ENCODE data around the gene HILPDA. TPM values are rescaled to one million over a fixed set of nuclear protein-coding genes. Genes with fewer than 3 reads are reported as not detected.
A peak's percentile ranks its signal among the peaks of the same experiment; 100 is the strongest.

Gene HILPDA
- total RNA-seq: 10 to 100 TPM; 34.3 to 44.8 TPM
- 31.4 TPM for polyA plus RNA-seq (ENCODE audit: insufficient read depth, low read depth, low replicate concordance)
- long read RNA-seq, donor 1, transcript HILPDA-201 (2 exons, 1,349 nt): major isoform, 19 of 21 reads
- long read RNA-seq, donor 1, partial matches to known transcripts: 0 of 21 reads
- long read RNA-seq, donor 1, other reads (novel, unspliced or antisense): 0 of 21 reads
- long read RNA-seq, donor 2, transcript HILPDA-201 (2 exons, 1,349 nt): major isoform, 14 of 14 reads
- long read RNA-seq, donor 2, partial matches to known transcripts: 0 of 14 reads
- long read RNA-seq, donor 2, other reads (novel, unspliced or antisense): 0 of 14 reads

- peak; percentile 93 for DNase-seq
- Histone ChIP-seq H3K27me3 (no peaks in the 10 kb centered on the region), H3K9me3 (no peaks in the 10 kb centered on the region), H3K27ac (peak within 1 kb of the TSS; percentile 87 to 95), H3K36me3 (ENCODE audit: low read depth, missing control alignments) (no peaks in the 10 kb centered on the region), H3K4me3 (peak within 1 kb of the TSS; percentile 94 to 97), H3K4me1 (peaks cover 45% of the 10 kb centered on the region)
- 0 to 1% methylated on average over 27 to 59 of the region's 64 CpGs for WGBS, 2 donors
- TF ChIP-seq POLR2A (IDR thresholded peaks at IDR 0.05) (no peak), CTCF (IDR thresholded peaks at IDR 0.05) (peak in 1 of 3 experiments; percentile 7)
- intact Hi-C loops (cut with DNase I; ENCODE audit: low total_unique reads): no loop called here
These were observed at the start of gene HILPDA for GRCh38 chr7:128455543-128456254. TSS of gene HILPDA (plus strand) at chr7:128455878. CDS start at chr7:128457269, 1,391 bp downstream.

- no peak overlapping the region for H3K27ac ChIP-seq
- intact Hi-C loops (cut with DNase I; ENCODE audit: low total_unique reads): no loop called here
These were observed 49.1 kb upstream of the HILPDA start for GRCh38 chr7:128406314-128407232.

GRCh38 chr7:128407233-128407589, 48.5 kb upstream of the HILPDA start:
- TF ChIP-seq POLR2A (IDR thresholded peaks at IDR 0.05) (no peak), CTCF (IDR thresholded peaks at IDR 0.05) (no peak)
- Histone ChIP-seq H3K27me3 (no peaks in the 10 kb centered on the region), H3K4me1 (peaks cover 26% of the 10 kb centered on the region), H3K36me3 (ENCODE audit: low read depth, missing control alignments) (no peaks in the 10 kb centered on the region), H3K27ac (no peak overlapping the region), H3K4me3 (no peak overlapping the region), H3K9me3 (no peaks in the 10 kb centered on the region)
- 55% methylated on average over 7 of the region's 7 CpGs; no CpG with 5 or more reads in 1 of the 2 donors for WGBS, 2 donors
- no peak for DNase-seq
- intact Hi-C loops (cut with DNase I; ENCODE audit: low total_unique reads): no loop called here

More at GRCh38 chr7:128406314-128407232, 49.1 kb upstream of the HILPDA start:
- no peaks in the 10 kb centered on the region for H3K9me3 ChIP-seq
- DNase-seq: no peak
- H3K4me3 ChIP-seq: peak overlapping the region in 1 of 2 donors; percentile 61
- H3K27me3 ChIP-seq: no peaks in the 10 kb centered on the region
- no peaks in the 10 kb centered on the region for H3K36me3 ChIP-seq (ENCODE audit: low read depth, missing control alignments)
- TF ChIP-seq POLR2A (IDR thresholded peaks at IDR 0.05): no peak
- TF ChIP-seq CTCF (IDR thresholded peaks at IDR 0.05): no peak
- H3K4me1 ChIP-seq: peaks cover 26% of the 10 kb centered on the region
- WGBS, 2 donors: 44 to 52% methylated on average over 10 to 12 of the region's 17 CpGs

GRCh38 chr7:128407751-128408708, 47.6 kb upstream of the HILPDA start:
- DNase-seq: no peak
- Histone ChIP-seq H3K36me3 (ENCODE audit: low read depth, missing control alignments) (no peaks in the 10 kb centered on the region), H3K4me1 (peaks cover 26% of the 10 kb centered on the region), H3K4me3 (no peak overlapping the region), H3K9me3 (no peaks in the 10 kb centered on the region), H3K27ac (peak overlapping the region in 1 of 2 donors; percentile 83), H3K27me3 (no peaks in the 10 kb centered on the region)
- WGBS, 2 donors: 76 to 81% methylated on average over 10 to 11 of the region's 11 CpGs
- intact Hi-C loops (cut with DNase I; ENCODE audit: low total_unique reads): no loop called here
- TF ChIP-seq CTCF (IDR thresholded peaks at IDR 0.05) (no peak), POLR2A (IDR thresholded peaks at IDR 0.05) (no peak)
